ENCODE measurements around the gene POU3F3. TPM values are rescaled to one million over a fixed set of nuclear protein-coding genes. Genes with fewer than 3 reads are reported as not detected.
A peak's percentile ranks its signal among the peaks of the same experiment; 100 is the strongest.

Gene POU3F3
- not detected for total RNA-seq
- 39.3 TPM for polyA plus RNA-seq (2013, experiment 1 of 2)
- 35.9 TPM for polyA plus RNA-seq (2013, experiment 2 of 2)
- long read RNA-seq, experiment 1: 0 reads
- long read RNA-seq, experiment 2: 0 reads
- long read RNA-seq, experiment 3: 0 reads
- long read RNA-seq, experiment 4: 0 reads

DNA sequence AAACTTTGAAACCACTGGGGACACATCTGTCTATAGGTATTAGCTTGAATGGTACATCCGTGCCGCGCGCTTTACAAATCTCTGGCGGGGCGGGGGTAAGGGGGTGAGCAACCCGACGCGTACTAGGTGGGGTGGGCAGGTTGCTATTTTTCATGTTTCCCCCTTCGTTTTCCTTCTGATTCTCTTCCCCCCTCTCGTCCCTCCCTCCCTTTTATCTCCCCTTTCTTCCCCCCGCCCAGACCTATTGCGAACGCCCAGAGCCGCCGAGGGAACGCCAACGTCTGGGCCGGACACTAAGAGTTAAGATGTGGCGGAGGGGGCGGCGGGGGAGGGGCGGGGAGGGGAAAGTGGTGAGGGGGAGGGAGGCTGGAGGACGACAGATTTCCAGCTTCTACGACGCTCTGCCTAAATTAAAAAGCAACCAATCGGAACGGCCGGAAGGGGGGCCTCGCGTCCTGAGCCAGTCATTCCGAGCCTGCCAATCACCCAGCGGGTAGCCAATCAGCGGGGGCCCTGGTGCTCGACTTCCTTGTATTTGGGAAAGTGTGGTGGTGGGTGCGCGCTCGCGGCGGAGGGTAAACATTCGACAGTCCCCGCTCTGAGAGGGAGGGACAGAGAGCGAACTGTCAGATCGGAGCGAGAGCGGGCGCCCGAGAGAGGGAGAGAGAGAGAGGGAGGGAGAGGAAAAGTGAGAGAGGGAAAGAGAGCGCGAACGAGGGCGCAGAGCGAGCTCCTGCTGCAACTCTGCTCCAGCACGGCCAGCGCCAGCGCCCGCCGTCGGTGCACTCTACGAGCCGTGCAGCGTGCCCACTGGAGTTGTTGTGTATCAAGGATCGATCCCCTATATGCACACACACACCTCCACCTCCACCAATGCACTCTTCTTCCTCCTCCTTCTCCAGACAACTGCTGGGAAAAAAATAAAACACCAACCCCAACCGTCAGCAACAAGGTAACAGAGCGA, at the start of gene POU3F3:
TSS of gene POU3F3 (plus strand) at position 582 of the 964 bp plus-strand sequence. CDS start 1,396 bp downstream, outside the sequence.
- Histone ChIP-seq H3K9ac (ENCODE audit: extremely low read depth, low read length, poor library complexity, severe bottlenecking) (no peak within 1 kb of the TSS), H3K4me1 (ENCODE audit: control insufficient read depth, insufficient read depth, low read length) (no peaks in the 10 kb centered on the region), H3K4me3 (ENCODE audit: low read length) (peak within 1 kb of the TSS; percentile 77), H3K27me3 (ENCODE audit: control insufficient read depth, insufficient read depth, low read length, poor library complexity, severe bottlenecking) (peaks cover 88% of the 10 kb centered on the region), H3K9me3 (ENCODE audit: control insufficient read depth, low read length) (no peaks in the 10 kb centered on the region), H3K36me3 (ENCODE audit: control insufficient read depth, insufficient read depth, low read length) (no peaks in the 10 kb centered on the region), H3K27ac (ENCODE audit: low read depth, low read length) (peak within 1 kb of the TSS; percentile 98)
- Mint-ChIP-seq H3K4me3 (peak within 1 kb of the TSS; percentile 68), H3K36me3 (ENCODE audit: low read depth) (no peaks in the 10 kb centered on the region), H3K4me1 (peaks cover 17% of the 10 kb centered on the region), H3K27ac (no peak within 1 kb of the TSS), H3K9me3 (no peaks in the 10 kb centered on the region), H3K27me3 (ENCODE audit: insufficient read depth) (peaks cover 84% of the 10 kb centered on the region)
- 0% methylated on average over 8 to 57 of the region's 65 CpGs for whole genome bisulfite sequencing, 2 experiments (ENCODE audit: insufficient coverage in 1 of 2, insufficient read length in 1 of 2)
- no peak for TF ChIP-seq CTCF (conservative IDR thresholded peaks at IDR 0.05)
- DNase-seq: peak; percentile 100

GRCh38 chr2:104804148-104804890, 49.6 kb upstream of the POU3F3 start:
- no peak overlapping the region for H3K9ac ChIP-seq (ENCODE audit: extremely low read depth, low read length, poor library complexity, severe bottlenecking)
- H3K9me3 ChIP-seq (ENCODE audit: control insufficient read depth, low read length): no peaks in the 10 kb centered on the region
- no peak overlapping the region for H3K27ac ChIP-seq (ENCODE audit: low read depth, low read length)
- Mint-ChIP-seq H3K36me3 (ENCODE audit: low read depth) (no peaks in the 10 kb centered on the region), H3K27me3 (ENCODE audit: insufficient read depth) (no peaks in the 10 kb centered on the region), H3K9me3 (no peaks in the 10 kb centered on the region), H3K4me1 (no peaks in the 10 kb centered on the region), H3K27ac (no peak overlapping the region), H3K4me3 (no peak overlapping the region)
- no peaks in the 10 kb centered on the region for H3K4me1 ChIP-seq (ENCODE audit: control insufficient read depth, insufficient read depth, low read length)
- 89 to 96% methylated on average over 2 to 6 of the region's 6 CpGs for WGBS, 2 experiments (ENCODE audit: insufficient coverage in 1 of 2, insufficient read length in 1 of 2)
- TF ChIP-seq CTCF (conservative IDR thresholded peaks at IDR 0.05): peak; percentile 54
- H3K27me3 ChIP-seq (ENCODE audit: control insufficient read depth, insufficient read depth, low read length, poor library complexity, severe bottlenecking): no peaks in the 10 kb centered on the region
- DNase-seq: peak; percentile 71
- H3K4me3 ChIP-seq (ENCODE audit: low read length): no peak overlapping the region
- no peaks in the 10 kb centered on the region for H3K36me3 ChIP-seq (ENCODE audit: control insufficient read depth, insufficient read depth, low read length)

DNA sequence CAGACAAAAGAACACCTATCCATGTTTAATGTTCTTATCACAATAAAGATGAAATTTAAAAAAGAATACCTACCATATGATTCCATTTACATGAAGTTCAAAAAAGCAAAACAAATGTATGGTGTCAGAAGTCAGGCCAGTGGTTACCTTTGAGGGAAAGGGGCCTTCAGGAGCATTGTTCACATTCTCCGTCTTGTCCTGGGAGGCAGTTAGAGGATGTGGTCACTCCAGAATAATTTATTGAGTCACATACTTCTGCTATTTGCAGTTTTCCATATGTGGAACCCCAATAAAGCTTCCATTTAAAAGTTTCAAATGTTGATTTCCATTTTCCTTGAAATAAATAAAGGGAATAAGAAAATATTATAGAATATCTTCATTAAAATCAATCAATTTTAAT, 41.6 kb upstream of the POU3F3 start:
- no peak for DNase-seq
- TF ChIP-seq CTCF (conservative IDR thresholded peaks at IDR 0.05): no peak
- Histone ChIP-seq H3K9me3 (ENCODE audit: control insufficient read depth, low read length) (no peaks in the 10 kb centered on the region), H3K4me3 (ENCODE audit: low read length) (no peak overlapping the region), H3K9ac (ENCODE audit: extremely low read depth, low read length, poor library complexity, severe bottlenecking) (no peak overlapping the region), H3K27me3 (ENCODE audit: control insufficient read depth, insufficient read depth, low read length, poor library complexity, severe bottlenecking) (no peaks in the 10 kb centered on the region), H3K4me1 (ENCODE audit: control insufficient read depth, insufficient read depth, low read length) (no peaks in the 10 kb centered on the region), H3K27ac (ENCODE audit: low read depth, low read length) (no peak overlapping the region), H3K36me3 (ENCODE audit: control insufficient read depth, insufficient read depth, low read length) (no peaks in the 10 kb centered on the region)
- Mint-ChIP-seq H3K27me3 (ENCODE audit: insufficient read depth) (no peaks in the 10 kb centered on the region), H3K4me3 (no peak overlapping the region), H3K9me3 (peaks cover 9% of the 10 kb centered on the region), H3K27ac (no peak overlapping the region), H3K4me1 (no peaks in the 10 kb centered on the region), H3K36me3 (ENCODE audit: low read depth) (no peaks in the 10 kb centered on the region)
- WGBS, 2 experiments (ENCODE audit: insufficient coverage in 1 of 2, insufficient read length in 1 of 2): 86% methylated on average over 1 of the region's 1 CpG; no CpG with 5 or more reads in 1 of the 2 experiments
